HepG2 (cell line): ENCODE results near the gene MAN2A2.

Source experiments
- ETV5 ChIP-seq: IDR thresholded peaks from 2 replicates; pipeline ENCODE4 v1.6.1; 2018; ENCODE audit warnings: missing biosample characterization, missing genetic modification reagents, inconsistent platforms, borderline replicate concordance
- ZFP41 ChIP-seq: sonication (generic); formaldehyde crosslinking; IDR thresholded peaks from 2 replicates; pipeline ENCODE4 v1.4.0; 2020; ENCODE audit warnings: mild to moderate bottlenecking, missing genetic modification reagents, borderline replicate concordance
- TF ChIP-seq, protein P1 (sequence below): sonication (generic); formaldehyde crosslinking; IDR thresholded peaks from 2 replicates; pipeline ENCODE4 v1.5.0; 2020; ENCODE audit warnings: mild to moderate bottlenecking, missing genetic modification reagents, moderate library complexity

DNA sequence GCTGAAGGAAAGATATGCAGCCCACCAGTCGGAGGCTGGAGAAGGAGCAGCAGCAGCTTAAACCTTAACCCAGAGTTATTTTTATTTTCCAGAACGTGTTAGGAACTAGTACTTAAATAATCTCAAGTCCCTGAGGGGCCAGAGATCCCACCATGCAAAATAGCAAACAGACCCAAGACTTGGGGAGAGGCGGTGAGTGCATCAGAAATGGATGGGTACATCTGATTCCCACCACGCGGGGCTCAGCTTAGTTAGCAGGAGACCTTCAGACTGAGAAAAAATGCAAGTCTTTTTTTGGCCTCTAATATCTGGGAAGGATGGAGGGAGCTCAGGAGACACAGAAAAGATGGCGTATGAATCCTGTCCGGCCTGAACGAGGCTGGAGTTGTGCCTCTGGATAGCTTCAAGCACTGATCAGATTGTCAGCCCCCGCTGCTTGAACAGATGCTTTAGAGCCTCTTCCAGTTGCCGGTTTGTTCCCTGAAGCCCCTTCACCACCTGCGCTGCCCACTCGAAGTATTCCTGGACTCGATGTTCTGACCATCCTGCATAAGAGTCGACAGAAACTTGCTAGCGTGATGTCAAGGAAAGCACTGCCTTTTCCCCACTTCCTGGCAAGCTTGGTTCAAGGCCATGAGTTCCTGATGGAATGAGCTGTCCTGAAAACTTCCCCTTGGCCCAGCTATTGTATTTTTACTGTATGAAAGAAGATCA, 27.9 kb downstream of the MAN2A2 start:
- TF ChIP-seq ETV5 (CRISPR knock-in tag) (0 out of 2 replicates have a peak, but pooled peaks have one; percentile 8), ZFP41 (CRISPR knock-in tag) (no peak)
- TF ChIP-seq, protein P1, sequence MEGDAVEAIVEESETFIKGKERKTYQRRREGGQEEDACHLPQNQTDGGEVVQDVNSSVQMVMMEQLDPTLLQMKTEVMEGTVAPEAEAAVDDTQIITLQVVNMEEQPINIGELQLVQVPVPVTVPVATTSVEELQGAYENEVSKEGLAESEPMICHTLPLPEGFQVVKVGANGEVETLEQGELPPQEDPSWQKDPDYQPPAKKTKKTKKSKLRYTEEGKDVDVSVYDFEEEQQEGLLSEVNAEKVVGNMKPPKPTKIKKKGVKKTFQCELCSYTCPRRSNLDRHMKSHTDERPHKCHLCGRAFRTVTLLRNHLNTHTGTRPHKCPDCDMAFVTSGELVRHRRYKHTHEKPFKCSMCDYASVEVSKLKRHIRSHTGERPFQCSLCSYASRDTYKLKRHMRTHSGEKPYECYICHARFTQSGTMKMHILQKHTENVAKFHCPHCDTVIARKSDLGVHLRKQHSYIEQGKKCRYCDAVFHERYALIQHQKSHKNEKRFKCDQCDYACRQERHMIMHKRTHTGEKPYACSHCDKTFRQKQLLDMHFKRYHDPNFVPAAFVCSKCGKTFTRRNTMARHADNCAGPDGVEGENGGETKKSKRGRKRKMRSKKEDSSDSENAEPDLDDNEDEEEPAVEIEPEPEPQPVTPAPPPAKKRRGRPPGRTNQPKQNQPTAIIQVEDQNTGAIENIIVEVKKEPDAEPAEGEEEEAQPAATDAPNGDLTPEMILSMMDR = no peak
